GM19455 (cell line): ENCODE results near the gene FASTKD2.

Experiments used
- ATAC-seq: cut with Tn5 transposase; IDR thresholded peaks from one replicate; pipeline ENCODE4 v1.9.1; 2021; ENCODE audit not compliant: unreplicated experiment

The FASTKD2 gene

GRCh38 chr2:206833291-206833690 lies 67.9 kb downstream of the FASTKD2 start:
- no peak for ATAC-seq

- ATAC-seq, result no peak
Observed at GRCh38 chr2:206836722-206837121, 71.3 kb downstream of the FASTKD2 start.

GRCh38 chr2:206837775-206838174 lies 72.4 kb downstream of the FASTKD2 start:
- no peak for ATAC-seq

- ATAC-seq, result no peak
Observed at GRCh38 chr2:206838690-206839089, 73.3 kb downstream of the FASTKD2 start.

- no peak for ATAC-seq
Observed at GRCh38 chr2:206840999-206841398, 75.6 kb downstream of the FASTKD2 start.
